ENCODE results near the gene LAMA4.

The LAMA4 gene, protein sequence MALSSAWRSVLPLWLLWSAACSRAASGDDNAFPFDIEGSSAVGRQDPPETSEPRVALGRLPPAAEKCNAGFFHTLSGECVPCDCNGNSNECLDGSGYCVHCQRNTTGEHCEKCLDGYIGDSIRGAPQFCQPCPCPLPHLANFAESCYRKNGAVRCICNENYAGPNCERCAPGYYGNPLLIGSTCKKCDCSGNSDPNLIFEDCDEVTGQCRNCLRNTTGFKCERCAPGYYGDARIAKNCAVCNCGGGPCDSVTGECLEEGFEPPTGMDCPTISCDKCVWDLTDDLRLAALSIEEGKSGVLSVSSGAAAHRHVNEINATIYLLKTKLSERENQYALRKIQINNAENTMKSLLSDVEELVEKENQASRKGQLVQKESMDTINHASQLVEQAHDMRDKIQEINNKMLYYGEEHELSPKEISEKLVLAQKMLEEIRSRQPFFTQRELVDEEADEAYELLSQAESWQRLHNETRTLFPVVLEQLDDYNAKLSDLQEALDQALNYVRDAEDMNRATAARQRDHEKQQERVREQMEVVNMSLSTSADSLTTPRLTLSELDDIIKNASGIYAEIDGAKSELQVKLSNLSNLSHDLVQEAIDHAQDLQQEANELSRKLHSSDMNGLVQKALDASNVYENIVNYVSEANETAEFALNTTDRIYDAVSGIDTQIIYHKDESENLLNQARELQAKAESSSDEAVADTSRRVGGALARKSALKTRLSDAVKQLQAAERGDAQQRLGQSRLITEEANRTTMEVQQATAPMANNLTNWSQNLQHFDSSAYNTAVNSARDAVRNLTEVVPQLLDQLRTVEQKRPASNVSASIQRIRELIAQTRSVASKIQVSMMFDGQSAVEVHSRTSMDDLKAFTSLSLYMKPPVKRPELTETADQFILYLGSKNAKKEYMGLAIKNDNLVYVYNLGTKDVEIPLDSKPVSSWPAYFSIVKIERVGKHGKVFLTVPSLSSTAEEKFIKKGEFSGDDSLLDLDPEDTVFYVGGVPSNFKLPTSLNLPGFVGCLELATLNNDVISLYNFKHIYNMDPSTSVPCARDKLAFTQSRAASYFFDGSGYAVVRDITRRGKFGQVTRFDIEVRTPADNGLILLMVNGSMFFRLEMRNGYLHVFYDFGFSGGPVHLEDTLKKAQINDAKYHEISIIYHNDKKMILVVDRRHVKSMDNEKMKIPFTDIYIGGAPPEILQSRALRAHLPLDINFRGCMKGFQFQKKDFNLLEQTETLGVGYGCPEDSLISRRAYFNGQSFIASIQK (N-terminal part only)

DNA sequence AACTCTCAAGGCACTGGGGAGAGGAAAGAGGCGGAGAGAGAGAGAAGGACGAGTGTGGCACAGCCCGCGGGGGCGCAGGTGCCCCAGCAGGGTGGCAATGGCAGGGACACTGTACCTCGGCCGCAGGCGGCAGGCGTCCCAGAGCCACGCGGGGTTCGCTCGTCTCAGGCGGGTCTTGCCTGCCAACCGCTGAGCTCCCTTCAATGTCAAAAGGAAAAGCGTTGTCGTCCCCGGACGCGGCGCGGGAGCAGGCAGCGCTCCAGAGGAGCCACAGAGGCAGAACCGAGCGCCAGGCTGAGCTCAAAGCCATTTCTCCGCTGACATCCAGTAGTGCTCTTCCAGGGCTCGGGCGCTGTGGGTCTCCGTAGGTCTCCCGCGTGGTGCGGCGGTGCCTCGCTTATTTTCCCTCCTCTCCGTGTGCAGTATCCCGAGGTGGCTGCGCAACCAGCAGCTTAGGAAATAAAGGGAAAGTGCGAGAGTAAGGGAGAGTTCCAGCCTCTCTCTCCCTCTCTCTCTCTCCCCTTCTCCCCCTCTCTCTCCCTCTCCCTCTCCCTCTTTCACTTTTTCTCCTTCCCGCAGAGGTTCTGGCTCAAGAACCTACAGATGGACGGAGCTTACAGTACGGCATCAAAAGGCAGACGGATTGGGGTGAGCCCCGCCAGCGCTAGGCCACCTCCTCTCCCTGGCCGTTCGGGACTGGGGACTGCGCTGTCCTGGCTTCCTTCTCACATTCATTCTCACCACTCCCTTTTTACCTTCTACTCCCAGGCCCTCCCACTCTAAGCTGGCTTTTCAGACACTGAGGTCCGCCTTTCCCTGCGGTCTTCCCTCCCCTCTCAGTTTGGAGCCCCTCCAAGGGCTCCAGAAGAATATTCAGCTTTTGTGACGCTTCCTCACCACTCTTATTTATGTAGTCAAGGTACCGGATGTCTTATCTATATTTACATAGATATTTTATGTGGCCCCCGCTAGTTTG lies at the start of gene LAMA4:
Gene LAMA4 (minus strand): TSS at position 727 of the 976 bp plus-strand sequence. CDS start 417 bp downstream, at position 310.
- no peaks in the 10 kb centered on the region for H3K36me3 Mint-ChIP-seq
- peaks cover 42% of the 10 kb centered on the region for H3K27me3 Mint-ChIP-seq
- peak within 1 kb of the TSS; percentile 78 for H3K4me3 Mint-ChIP-seq
- H3K4me1 Mint-ChIP-seq: peaks cover 16% of the 10 kb centered on the region
- H3K9me3 Mint-ChIP-seq: no peaks in the 10 kb centered on the region
- H3K27ac Mint-ChIP-seq: no peak within 1 kb of the TSS

DNA sequence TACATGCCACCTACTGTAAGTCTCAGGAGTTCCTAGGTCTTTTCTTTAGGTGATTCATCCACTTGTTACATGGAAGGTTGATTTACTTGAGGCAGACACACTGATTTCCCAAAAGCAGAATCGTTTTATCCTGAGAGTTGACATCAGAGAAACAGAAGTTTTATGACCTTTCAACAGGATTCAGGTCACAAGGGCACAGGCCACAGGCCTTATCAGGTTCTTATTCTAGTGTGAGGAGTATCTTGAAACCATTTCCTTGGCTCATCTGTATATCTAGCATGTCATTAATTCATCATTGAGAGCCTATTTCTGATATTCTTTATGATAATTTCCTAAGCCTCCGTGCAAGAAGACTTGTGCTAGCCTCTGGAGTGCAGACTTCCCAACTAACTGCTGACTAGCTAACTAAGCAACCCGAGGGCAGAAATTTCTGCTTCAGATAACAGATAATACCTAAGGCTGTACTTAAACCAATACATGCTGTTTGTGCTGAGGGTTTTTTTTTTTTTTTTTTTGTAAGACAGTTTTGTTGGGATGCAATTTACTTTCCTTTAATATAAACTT lies 47.9 kb upstream of the LAMA4 start:
- no peak overlapping the region for H3K27ac Mint-ChIP-seq
- H3K27me3 Mint-ChIP-seq: peaks cover 18% of the 10 kb centered on the region
- no peaks in the 10 kb centered on the region for H3K36me3 Mint-ChIP-seq
- no peaks in the 10 kb centered on the region for H3K9me3 Mint-ChIP-seq
- H3K4me3 Mint-ChIP-seq: no peak overlapping the region
- H3K4me1 Mint-ChIP-seq: no peaks in the 10 kb centered on the region

DNA sequence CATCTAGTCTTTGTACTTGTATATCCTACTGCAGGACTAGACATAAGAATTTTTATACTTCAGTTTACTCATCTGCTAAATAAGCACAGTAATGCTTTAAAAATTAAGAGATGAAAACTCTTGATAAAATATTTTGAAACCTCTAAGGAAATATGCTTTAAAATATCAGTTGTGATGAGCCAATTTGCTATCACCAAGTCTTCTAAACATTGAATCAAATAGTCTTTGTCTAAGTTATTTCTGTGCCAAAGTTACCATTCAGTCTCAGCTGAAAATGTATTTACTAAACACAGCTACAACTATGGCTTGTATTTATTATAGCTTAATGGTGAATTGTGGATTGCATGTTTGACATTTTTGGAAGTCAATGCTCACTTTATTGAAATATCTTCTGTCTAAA lies 46.5 kb upstream of the LAMA4 start:
- H3K9me3 Mint-ChIP-seq: no peaks in the 10 kb centered on the region
- no peaks in the 10 kb centered on the region for H3K36me3 Mint-ChIP-seq
- no peaks in the 10 kb centered on the region for H3K4me1 Mint-ChIP-seq
- no peak overlapping the region for H3K4me3 Mint-ChIP-seq
- no peak overlapping the region for H3K27ac Mint-ChIP-seq
- peaks cover 8% of the 10 kb centered on the region for H3K27me3 Mint-ChIP-seq

DNA sequence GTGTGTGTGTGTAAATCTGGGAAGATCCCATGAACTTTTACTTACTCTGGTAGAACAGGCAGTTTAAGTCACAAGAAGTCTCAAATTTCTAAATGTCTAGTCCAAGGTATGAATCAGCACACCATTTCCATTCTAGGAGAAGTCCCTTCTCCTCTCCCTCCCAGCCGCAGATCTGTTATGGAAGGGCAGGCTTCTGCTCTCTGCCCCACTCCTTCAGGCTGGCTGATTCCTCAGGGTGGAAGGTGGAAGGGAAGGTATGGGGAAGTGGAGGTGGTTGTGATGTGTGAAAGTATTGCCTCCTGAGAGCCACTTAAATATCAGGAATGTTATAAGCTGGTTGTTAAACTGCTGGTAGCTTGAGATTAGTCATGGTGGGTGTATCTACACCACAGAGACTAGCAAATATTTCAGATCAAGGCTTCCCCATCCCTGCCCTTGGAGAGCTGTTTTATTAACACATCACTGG lies 44.5 kb upstream of the LAMA4 start:
- H3K4me3 Mint-ChIP-seq: no peak overlapping the region
- no peaks in the 10 kb centered on the region for H3K9me3 Mint-ChIP-seq
- no peaks in the 10 kb centered on the region for H3K36me3 Mint-ChIP-seq
- no peaks in the 10 kb centered on the region for H3K4me1 Mint-ChIP-seq
- H3K27me3 Mint-ChIP-seq: peaks cover 4% of the 10 kb centered on the region
- H3K27ac Mint-ChIP-seq: no peak overlapping the region

DNA sequence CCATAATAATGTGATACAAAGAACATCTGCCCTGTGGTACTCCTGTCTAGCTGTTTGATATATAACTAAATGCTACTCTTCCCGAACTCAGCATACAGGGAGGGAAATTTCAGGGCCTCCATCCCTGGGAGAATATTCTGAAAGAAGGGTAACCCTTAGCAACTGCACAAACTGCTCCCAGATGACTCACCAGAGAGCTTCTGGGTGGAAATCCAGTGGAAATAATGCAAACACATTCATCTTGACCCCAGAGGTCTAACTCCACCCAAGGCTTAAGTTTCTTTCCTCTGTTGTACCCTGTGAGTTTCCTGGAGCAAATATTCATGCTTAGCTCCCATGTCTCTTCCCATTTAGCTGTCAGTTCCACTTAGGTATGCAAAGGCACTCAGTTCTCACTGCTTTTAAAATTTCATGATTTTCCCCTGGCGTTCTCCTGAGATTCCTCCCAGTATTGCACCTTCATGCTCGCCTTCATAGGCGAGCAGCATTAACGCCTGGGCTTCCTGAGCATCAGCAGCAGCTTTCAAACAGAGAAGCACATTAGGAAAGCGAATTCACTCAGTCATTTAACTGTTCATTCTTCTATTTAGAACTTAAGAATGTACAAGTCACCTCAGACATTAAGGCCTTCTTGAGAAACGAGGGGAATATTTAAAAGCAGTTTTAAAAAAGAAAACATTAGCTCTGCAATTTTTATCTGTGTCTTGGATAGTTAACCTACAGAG lies 43.8 kb upstream of the LAMA4 start:
- H3K27me3 Mint-ChIP-seq: peaks cover 4% of the 10 kb centered on the region
- no peaks in the 10 kb centered on the region for H3K4me1 Mint-ChIP-seq
- no peaks in the 10 kb centered on the region for H3K9me3 Mint-ChIP-seq
- H3K27ac Mint-ChIP-seq: no peak overlapping the region
- no peak overlapping the region for H3K4me3 Mint-ChIP-seq
- H3K36me3 Mint-ChIP-seq: no peaks in the 10 kb centered on the region

DNA sequence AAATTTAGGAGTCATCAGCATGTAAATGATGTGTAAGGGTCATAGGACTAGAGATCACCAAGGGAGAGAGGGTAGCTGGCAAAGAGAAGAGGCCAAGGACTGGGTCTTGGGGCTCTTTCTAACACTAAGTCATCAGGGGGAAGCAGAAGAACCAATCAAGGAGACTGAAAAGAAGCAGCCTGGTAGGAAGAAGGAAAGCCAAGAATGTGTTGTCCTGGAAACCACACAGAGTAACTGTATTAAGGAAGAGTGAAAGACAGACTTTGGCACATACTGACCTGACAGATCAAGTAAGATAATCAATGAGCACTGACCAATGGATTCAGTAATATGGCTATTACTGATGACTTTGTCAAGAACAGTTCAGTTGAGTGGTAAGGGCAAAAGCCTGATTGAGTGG lies 42.3 kb upstream of the LAMA4 start:
- Mint-ChIP-seq H3K4me3 (no peak overlapping the region), H3K27me3 (peaks cover 11% of the 10 kb centered on the region), H3K4me1 (no peaks in the 10 kb centered on the region), H3K27ac (no peak overlapping the region), H3K9me3 (no peaks in the 10 kb centered on the region), H3K36me3 (no peaks in the 10 kb centered on the region)

DNA sequence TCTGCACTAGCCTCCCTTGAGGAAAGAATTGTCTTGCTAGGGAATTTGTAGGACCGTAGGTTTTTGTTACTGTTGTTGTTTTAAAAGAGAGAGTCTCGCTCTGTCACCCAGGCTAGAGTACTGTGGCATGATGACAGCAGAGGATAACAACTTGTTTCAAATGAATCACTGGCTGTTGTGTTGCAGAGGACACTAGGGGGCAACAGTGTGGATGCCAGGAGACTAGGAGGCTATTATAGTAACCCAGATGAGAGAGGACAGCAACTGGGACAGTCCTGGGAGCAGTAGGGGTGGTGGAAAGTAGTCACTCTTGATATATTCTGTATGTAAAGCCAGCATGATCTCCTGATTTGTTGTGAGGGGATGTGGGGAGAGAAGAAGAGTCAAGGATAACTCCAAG lies 41.8 kb upstream of the LAMA4 start:
- Mint-ChIP-seq H3K27me3 (peaks cover 14% of the 10 kb centered on the region), H3K4me3 (no peak overlapping the region), H3K36me3 (no peaks in the 10 kb centered on the region), H3K27ac (no peak overlapping the region), H3K4me1 (no peaks in the 10 kb centered on the region), H3K9me3 (no peaks in the 10 kb centered on the region)

DNA sequence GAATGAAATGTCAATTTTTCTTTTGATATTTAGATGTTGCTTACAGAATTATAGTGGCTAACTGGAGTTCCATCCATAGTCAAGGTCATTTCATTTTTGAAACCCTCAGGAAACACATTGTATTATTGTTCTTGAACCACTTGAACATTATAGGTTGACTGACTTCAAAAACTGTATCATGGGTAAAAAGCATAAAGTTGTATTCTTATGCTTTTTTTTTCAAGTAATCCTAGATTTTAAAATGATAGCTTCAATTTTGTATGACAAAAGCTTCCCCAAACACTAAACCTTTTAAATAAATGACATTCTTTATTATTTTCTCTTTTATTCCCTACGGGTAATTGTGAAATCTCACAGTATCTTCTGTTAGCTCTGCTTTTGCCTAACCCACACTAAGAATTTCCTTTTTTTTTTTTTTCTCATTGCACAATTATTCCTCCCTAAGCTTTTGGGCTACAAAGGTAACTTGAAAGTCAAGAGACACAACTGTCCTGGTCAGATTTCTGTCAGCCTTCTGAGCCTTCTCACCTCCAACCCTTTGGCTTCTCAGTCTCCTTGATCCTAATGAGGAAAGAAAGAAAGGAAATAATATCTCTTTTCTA lies 36.9 kb upstream of the LAMA4 start:
- H3K36me3 Mint-ChIP-seq: no peaks in the 10 kb centered on the region
- no peaks in the 10 kb centered on the region for H3K9me3 Mint-ChIP-seq
- no peak overlapping the region for H3K4me3 Mint-ChIP-seq
- peaks cover 14% of the 10 kb centered on the region for H3K27me3 Mint-ChIP-seq
- H3K4me1 Mint-ChIP-seq: peaks cover 4% of the 10 kb centered on the region
- H3K27ac Mint-ChIP-seq: no peak overlapping the region

DNA sequence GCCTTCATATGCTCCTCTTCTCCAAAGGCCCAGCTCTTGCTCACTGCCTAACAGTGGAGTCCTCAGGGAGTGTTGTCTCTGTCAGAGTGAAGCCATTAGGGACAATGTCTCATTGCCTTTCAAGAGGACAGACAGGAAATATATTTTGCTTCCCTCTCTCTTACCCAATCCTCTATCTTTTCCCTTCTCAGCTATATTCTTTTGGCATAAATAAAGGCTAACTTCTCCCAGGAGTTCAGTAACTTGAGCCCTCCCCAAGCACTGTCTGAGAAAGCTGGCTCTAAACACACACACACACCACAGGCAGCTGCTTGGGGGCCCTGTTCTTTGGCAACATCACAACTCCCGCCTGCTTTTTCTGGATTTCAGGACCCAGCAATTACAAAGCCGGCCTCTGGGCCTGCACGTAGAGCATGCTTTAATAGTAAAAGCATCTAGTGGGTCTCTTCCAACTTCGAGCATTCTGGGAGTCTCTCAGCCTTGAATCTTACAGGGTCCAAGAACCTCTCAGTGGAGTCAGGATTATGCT lies 34.7 kb upstream of the LAMA4 start:
- no peaks in the 10 kb centered on the region for H3K36me3 Mint-ChIP-seq
- peaks cover 9% of the 10 kb centered on the region for H3K4me1 Mint-ChIP-seq
- no peak overlapping the region for H3K4me3 Mint-ChIP-seq
- peaks cover 10% of the 10 kb centered on the region for H3K27me3 Mint-ChIP-seq
- H3K27ac Mint-ChIP-seq: no peak overlapping the region
- H3K9me3 Mint-ChIP-seq: no peaks in the 10 kb centered on the region

DNA sequence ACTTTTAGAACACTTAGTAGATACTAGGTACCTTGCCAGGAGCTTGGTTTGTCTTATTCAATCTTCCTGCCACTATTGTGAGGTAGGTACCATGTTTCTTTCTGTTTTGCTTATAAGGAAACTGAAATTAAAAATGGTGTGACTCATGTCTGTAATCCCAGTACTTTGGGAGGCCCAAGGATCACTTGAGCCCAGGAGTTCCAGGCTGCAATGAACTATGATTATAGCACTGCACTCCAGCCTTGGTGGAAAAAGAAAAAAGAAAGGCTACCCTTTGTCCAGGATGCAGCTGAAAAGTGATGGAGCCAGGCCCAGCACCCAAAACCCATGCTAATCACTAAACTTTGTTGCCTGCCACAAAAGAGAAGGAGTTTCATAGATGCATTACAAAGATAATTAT lies 34.1 kb upstream of the LAMA4 start:
- Mint-ChIP-seq H3K9me3 (no peaks in the 10 kb centered on the region), H3K27me3 (peaks cover 10% of the 10 kb centered on the region), H3K4me1 (peaks cover 9% of the 10 kb centered on the region), H3K36me3 (no peaks in the 10 kb centered on the region), H3K27ac (no peak overlapping the region), H3K4me3 (no peak overlapping the region)

DNA sequence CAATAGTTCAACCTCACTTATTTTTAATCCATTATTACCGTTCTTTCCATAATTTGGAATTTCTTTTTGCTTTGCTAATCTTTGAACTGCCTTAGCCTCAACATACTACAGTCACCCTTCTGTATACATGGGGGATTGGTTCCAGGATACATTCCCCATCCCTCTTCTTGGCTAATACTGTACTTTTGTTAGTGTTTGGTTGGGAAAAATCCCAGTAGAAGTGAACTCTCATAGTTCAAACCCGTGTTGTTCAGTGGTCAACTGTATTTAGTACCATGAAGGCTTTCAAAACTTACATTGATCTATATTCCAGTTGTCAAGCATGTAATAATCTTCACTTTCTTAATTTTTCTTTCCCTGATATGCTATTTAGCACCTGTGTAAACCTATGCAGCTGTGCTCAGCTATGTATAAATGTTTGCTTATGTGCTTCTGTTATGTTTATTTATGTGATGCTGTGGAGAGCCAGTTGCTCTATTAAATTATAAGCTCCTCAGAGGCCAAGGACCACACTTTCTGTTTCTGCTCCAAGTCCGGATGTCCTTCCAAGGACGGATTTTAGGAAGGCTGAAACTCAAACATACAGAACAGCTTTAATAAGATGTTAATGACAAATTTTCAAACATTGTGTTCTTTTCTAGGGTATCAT lies 33.3 kb upstream of the LAMA4 start:
- Mint-ChIP-seq H3K4me3 (no peak overlapping the region), H3K27ac (no peak overlapping the region), H3K4me1 (peaks cover 9% of the 10 kb centered on the region), H3K36me3 (no peaks in the 10 kb centered on the region), H3K27me3 (peaks cover 10% of the 10 kb centered on the region), H3K9me3 (no peaks in the 10 kb centered on the region)

DNA sequence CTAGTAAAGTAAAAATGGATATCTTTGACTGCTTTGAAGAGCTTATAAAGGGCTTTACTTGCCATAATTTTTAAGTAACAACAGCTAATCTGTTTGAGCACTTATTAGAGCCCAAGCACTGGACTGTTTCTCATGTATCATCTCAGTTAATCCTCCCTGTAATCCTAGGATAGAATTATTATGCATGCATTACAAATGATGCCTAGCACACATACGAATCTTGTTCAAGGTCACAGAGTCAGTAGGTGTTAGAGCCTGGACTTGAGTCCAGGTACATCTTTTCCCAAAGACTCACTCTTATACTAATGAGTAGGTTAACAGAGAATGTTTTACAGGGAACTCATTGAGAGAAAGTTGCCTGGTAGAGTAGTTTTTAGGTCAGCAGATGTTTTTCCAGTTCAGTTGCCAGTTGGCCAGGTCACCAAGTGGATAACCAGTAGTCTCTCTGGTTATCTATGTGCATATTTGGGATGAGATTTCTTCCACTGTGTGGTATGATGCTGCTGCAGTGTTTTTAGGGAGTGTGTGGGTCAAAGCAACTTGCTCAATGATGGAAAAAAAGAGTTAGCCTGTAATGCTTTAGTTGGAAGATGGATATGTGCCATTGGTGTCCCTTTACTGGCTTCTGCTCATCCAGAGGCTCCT lies 32.3 kb upstream of the LAMA4 start:
- no peaks in the 10 kb centered on the region for H3K36me3 Mint-ChIP-seq
- H3K4me1 Mint-ChIP-seq: peaks cover 9% of the 10 kb centered on the region
- H3K4me3 Mint-ChIP-seq: no peak overlapping the region
- peaks cover 3% of the 10 kb centered on the region for H3K27me3 Mint-ChIP-seq
- no peaks in the 10 kb centered on the region for H3K9me3 Mint-ChIP-seq
- H3K27ac Mint-ChIP-seq: no peak overlapping the region

Measured in activated naive CD4-positive, alpha-beta T cell treated with anti-CD3 and anti-CD28 coated beads, Interleukin-2, amount 50 U/mL, for 24 hours (primary cell).